HCT116 (cell line): ENCODE results near the gene SLC47A1. TPM values are rescaled to one million over a fixed set of nuclear protein-coding genes. Genes with fewer than 3 reads are reported as not detected.

ENCODE experiments used
- ATAC-seq: fragments of 200-7000 bp; cut with Tn5 transposase; 2 replicates; pipeline ENCODE4 v1.9.1; 2020; ENCODE audit warnings: mild to moderate bottlenecking, moderate library complexity
- BruUV-seq: library from RNA; stranded (reverse); fragments of 400-500 nt; replicated peaks from 2 replicates; lab custom pipeline; 2021; lab: Mats Ljungman, UMichigan
- CTCF ChIA-PET: fragments of 300-600 bp; sonication (Branson Sonifier 250); formaldehyde crosslinking; loops from one replicate; lab custom pipeline; 2021; ENCODE audit warnings: antibody characterized with exemption; lab: Charles Lee
- POLR2A ChIA-PET: fragments of 300-600, 350-600 bp; sonication (Branson Sonifier 250); formaldehyde crosslinking; loops from one replicate; lab custom pipeline; 2021; ENCODE audit warnings: antibody characterized with exemption; lab: Charles Lee
- RAD21 ChIA-PET, 2 experiments: fragments of 300-600 bp; sonication (Branson Sonifier 250); formaldehyde crosslinking; loops; one replicate each; lab custom pipeline; 2023; ENCODE audit warnings: low total read pairs in 2 of 2; ENCODE audit not compliant: uncharacterized antibody in 2 of 2, unreplicated experiment in 2 of 2, low non-redundant PET in 1 of 2; lab: Charles Lee
- DNase-seq: peaks from one replicate; pipeline ENCODE4 v3.0.0-alpha.2; 2010; ENCODE audit warnings: low read depth, low spot score
- H2AFZ ChIP-seq: fragments of 200-600 bp; shearing (Covaris generic), sonication (generic); 2 replicates; pipeline ENCODE4 v1.6.1; 2017; ENCODE audit warnings: low read depth, mixed run types, mixed read lengths, antibody characterized with exemption, low read length; ENCODE audit not compliant: poor library complexity, severe bottlenecking
- H3K27ac ChIP-seq: 2 replicates; pipeline ENCODE4 v1.5.1; 2012; ENCODE audit warnings: low read depth, low read length
- H3K27me3 ChIP-seq: fragments of 200-600 bp; sonication (generic); 2 replicates; pipeline ENCODE4 v1.6.1; 2016; ENCODE audit warnings: mixed run types, low read length, mixed read lengths; ENCODE audit not compliant: insufficient read depth
- H3K36me3 ChIP-seq, 2 experiments: fragments of 200-500 bp in 1 of 2; fragments of 200-600 bp in 1 of 2; sonication (Bioruptor generic) in 1 of 2; sonication (generic) in 1 of 2; 2 replicates each; pipeline versions ENCODE4 v1.5.1 to v1.6.1; 2014 to 2016; ENCODE audit warnings: low read length in 2 of 2, inconsistent platforms in 1 of 2, mixed read lengths in 1 of 2, mixed run types in 1 of 2; ENCODE audit not compliant: insufficient read depth in 2 of 2, control insufficient read depth in 1 of 2
- H3K4me1 ChIP-seq, 2 experiments: fragments of 200-600 bp in 1 of 2; sonication (generic) in 1 of 2; 2 replicates each; pipeline versions ENCODE4 v1.5.1 to v1.6.1; 2012 to 2017; ENCODE audit warnings: low read length in 2 of 2, inconsistent platforms in 1 of 2, mild to moderate bottlenecking in 1 of 2, mixed read lengths in 1 of 2, mixed run types in 1 of 2, moderate library complexity in 1 of 2; ENCODE audit not compliant: insufficient read depth in 2 of 2, control insufficient read depth in 1 of 2
- H3K4me2 ChIP-seq: fragments of 200-600 bp; sonication (generic); 2 replicates; pipeline ENCODE4 v1.6.1; 2017; ENCODE audit warnings: mixed run types, low read length, mixed read lengths
- H3K4me3 ChIP-seq, 2 experiments: fragments of 200-600 bp in 1 of 2; sonication (generic) in 1 of 2; replicated peaks in 1 of 2; 2 replicates each; pipeline ENCODE4 v1.5.1; 2011 to 2016; ENCODE audit warnings: low read length in 2 of 2, control low read depth in 1 of 2, low read depth in 1 of 2, mild to moderate bottlenecking in 1 of 2, mixed read lengths in 1 of 2, mixed run types in 1 of 2
- H3K79me2 ChIP-seq: fragments of 200-600 bp; sonication (generic); 2 replicates; pipeline ENCODE4 v1.6.1; 2017; ENCODE audit warnings: mild to moderate bottlenecking, mixed run types, low read length, moderate library complexity, mixed read lengths; ENCODE audit not compliant: insufficient read depth
- H3K9ac ChIP-seq: fragments of 200-600 bp; sonication (generic); 2 replicates; pipeline ENCODE4 v1.6.1; 2016; ENCODE audit warnings: low read length, mixed read lengths
- H3K9me2 ChIP-seq: fragments of 200-600 bp; sonication (generic), shearing (Covaris generic); 2 replicates; pipeline ENCODE4 v1.6.1; 2017; ENCODE audit warnings: mixed run types, mild to moderate bottlenecking, moderate library complexity; ENCODE audit not compliant: insufficient read depth
- H3K9me3 ChIP-seq, 2 experiments: fragments of 200-500 bp in 1 of 2; fragments of 200-600 bp in 1 of 2; sonication (Bioruptor generic) in 1 of 2; sonication (generic) in 1 of 2; 2 replicates each; pipeline ENCODE4 v1.6.1; 2014 to 2017; ENCODE audit warnings: low read length in 2 of 2, mixed read lengths in 2 of 2, inconsistent platforms in 1 of 2, low read depth in 1 of 2, mild to moderate bottlenecking in 1 of 2, mixed run types in 1 of 2, moderate library complexity in 1 of 2; ENCODE audit not compliant: control insufficient read depth in 1 of 2, insufficient read depth in 1 of 2
- H4K20me1 ChIP-seq: fragments of 200-600 bp; sonication (generic), shearing (Covaris generic); 2 replicates; pipeline ENCODE4 v1.6.1; 2017; ENCODE audit warnings: mixed run types, mild to moderate bottlenecking, moderate library complexity; ENCODE audit not compliant: insufficient read depth
- CBX3 ChIP-seq: IDR thresholded peaks from 2 replicates; pipeline ENCODE4 v1.6.1; 2012; ENCODE audit warnings: low read depth
- CEBPB ChIP-seq: IDR thresholded peaks from 2 replicates; pipeline ENCODE4 v1.6.1; 2012; ENCODE audit warnings: low read depth
- EGR1 ChIP-seq: IDR thresholded peaks from 2 replicates; pipeline ENCODE4 v1.6.1; 2012; ENCODE audit warnings: low read depth
- EZH2phosphoT487 ChIP-seq: fragments of 200-600 bp; IDR thresholded peaks from 2 replicates; pipeline ENCODE4 v1.6.1; 2018; ENCODE audit warnings: antibody characterized with exemption, borderline replicate concordance
- JUND ChIP-seq: IDR thresholded peaks from 2 replicates; pipeline ENCODE4 v1.6.1; 2012
- MAX ChIP-seq: IDR thresholded peaks from 2 replicates; pipeline ENCODE4 v1.6.1; 2012
- POLR2A ChIP-seq: IDR thresholded peaks from 2 replicates; pipeline ENCODE4 v1.7.0; 2011; ENCODE audit warnings: borderline replicate concordance; ENCODE audit not compliant: insufficient read depth, insufficient read length; ENCODE audit errors: extremely low read depth
- RAD21 ChIP-seq: IDR thresholded peaks from 2 replicates; pipeline ENCODE4 v1.6.1; 2012; ENCODE audit warnings: low read depth, mild to moderate bottlenecking
- SP1 ChIP-seq: IDR thresholded peaks from 2 replicates; pipeline ENCODE4 v1.6.1; 2012; ENCODE audit warnings: low read depth
- SRF ChIP-seq: IDR thresholded peaks from 2 replicates; pipeline ENCODE4 v1.6.1; 2012; ENCODE audit warnings: low read depth
- TCF7L2 ChIP-seq: IDR thresholded peaks from 2 replicates; pipeline ENCODE4 v1.7.0; 2011; ENCODE audit warnings: borderline replicate concordance, inconsistent platforms; ENCODE audit not compliant: insufficient read depth, insufficient read length; ENCODE audit errors: extremely low read depth
- YY1 ChIP-seq: IDR thresholded peaks from 2 replicates; pipeline ENCODE4 v1.6.1; 2011; ENCODE audit warnings: low read length, low read depth, moderate library complexity, mild to moderate bottlenecking; ENCODE audit not compliant: insufficient replicate concordance; ENCODE audit errors: extremely low read depth
- ZFX ChIP-seq: fragments of 450-650 bp; IDR thresholded peaks from 2 replicates; pipeline ENCODE4 v1.6.1; 2017
- ZNF274 ChIP-seq: fragments of 200-500 bp; sonication (Bioruptor generic); IDR thresholded peaks from 2 replicates; pipeline ENCODE4 v1.6.1; 2014; ENCODE audit warnings: mild to moderate bottlenecking, low read depth, low read length, inconsistent platforms
- intact Hi-C: fragments of 100-400 bp; cut with micrococcal nuclease; formaldehyde crosslinking; loops from 2 replicates; pipeline ENCODE4 v1.10.0; 2022
- total RNA-seq: library from RNA; stranded (reverse); gene quantifications from one replicate; pipeline ENCODE4 v1.2.1, GENCODE V29; 2021; ENCODE audit not compliant: unreplicated experiment

Gene SLC47A1
- total RNA-seq, 1 experiment from 2014 or later, result 0.17 TPM

DNA sequence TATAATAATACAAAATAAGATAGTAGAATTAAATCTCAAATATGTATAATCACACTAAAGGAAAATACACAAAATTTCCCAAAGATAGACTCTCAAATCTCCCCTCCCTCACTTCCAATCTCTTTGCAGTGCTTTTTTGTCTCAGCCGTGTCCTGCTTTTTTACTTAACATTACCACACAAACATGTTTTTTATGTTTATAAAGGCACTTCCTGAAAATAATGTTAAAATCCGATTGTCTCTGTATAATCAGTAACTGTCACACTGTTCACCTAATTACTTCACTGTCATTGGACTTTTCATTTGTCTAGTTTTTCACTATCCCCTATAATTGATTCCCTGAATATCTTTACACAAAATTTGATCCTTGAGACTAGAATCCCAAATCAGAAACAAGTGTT lies 76.7 kb downstream of the SLC47A1 start:
- H3K9me3 ChIP-seq, result no peaks in the 10 kb centered on the region
- no peaks in the 10 kb centered on the region for H3K9me2 ChIP-seq
- ChIA-PET RAD21 (no interaction called here), CTCF (no interaction called here), POLR2A (no interaction called here)
- ATAC-seq (no peak), DNase-seq (no peak)
- no peak overlapping the region for H3K4me3 ChIP-seq
- no peak for TF ChIP-seq EZH2phosphoT487
- no peak for TF ChIP-seq SRF
- TF ChIP-seq ZNF274, result no peak
- no peak for TF ChIP-seq POLR2A
- TF ChIP-seq JUND, result no peak
- no peak for TF ChIP-seq CEBPB
- no peak for TF ChIP-seq TCF7L2
- TF ChIP-seq MAX, result no peak
- TF ChIP-seq SP1, result no peak
- TF ChIP-seq RAD21, result no peak
- no peak for TF ChIP-seq ZFX
- TF ChIP-seq YY1, result no peak
- no peak for TF ChIP-seq EGR1
- no peak for TF ChIP-seq CBX3
- no peak overlapping the region for H3K4me2 ChIP-seq
- H3K27me3 ChIP-seq, result no peaks in the 10 kb centered on the region
- H4K20me1 ChIP-seq, result no peaks in the 10 kb centered on the region
- H3K79me2 ChIP-seq, result no peaks in the 10 kb centered on the region
- H3K4me1 ChIP-seq, result no peaks in the 10 kb centered on the region
- no peak overlapping the region for H3K9ac ChIP-seq
- intact Hi-C loops, result no loop called here
- peak overlapping the region; percentile 22 for H2AFZ ChIP-seq
- H3K36me3 ChIP-seq, result no peaks in the 10 kb centered on the region
- BruUV-seq, result no TSS peak
- H3K27ac ChIP-seq, result no peak overlapping the region

GRCh38 chr17:19610879-19611278 lies 77.2 kb downstream of the SLC47A1 start:
- no peaks in the 10 kb centered on the region for H4K20me1 ChIP-seq
- TF ChIP-seq SP1 (no peak), POLR2A (no peak), TCF7L2 (no peak), ZNF274 (no peak), JUND (no peak)
- no peak overlapping the region for H3K4me2 ChIP-seq
- H3K9me2 ChIP-seq, result no peaks in the 10 kb centered on the region
- RAD21 ChIA-PET, result no interaction called here
- DNase-seq (no peak), ATAC-seq (no peak)
- no peaks in the 10 kb centered on the region for H3K9me3 ChIP-seq
- no peak overlapping the region for H3K9ac ChIP-seq
- no peak overlapping the region for H3K4me3 ChIP-seq
- BruUV-seq, result no TSS peak
- CTCF ChIA-PET, result no interaction called here
- no peaks in the 10 kb centered on the region for H3K4me1 ChIP-seq
- intact Hi-C loops, result no loop called here
- no peak overlapping the region for H2AFZ ChIP-seq
- no peaks in the 10 kb centered on the region for H3K27me3 ChIP-seq
- POLR2A ChIA-PET, result no interaction called here
- no peak overlapping the region for H3K27ac ChIP-seq
- H3K36me3 ChIP-seq, result no peaks in the 10 kb centered on the region
- H3K79me2 ChIP-seq, result no peaks in the 10 kb centered on the region
